Ishikawa (cell line): Measurements from ENCODE around the gene CPA5.

ENCODE experiments used
- CEBPB ChIP-seq: IDR thresholded peaks from 2 replicates; pipeline ENCODE4 v1.6.1; 2012
- CREB1 ChIP-seq: IDR thresholded peaks from 2 replicates; pipeline ENCODE4 v1.6.1; 2012; ENCODE audit warnings: low read depth
- EGR1 ChIP-seq: IDR thresholded peaks from 2 replicates; pipeline ENCODE4 v1.6.1; 2012
- EP300 ChIP-seq: IDR thresholded peaks from 2 replicates; pipeline ENCODE4 v1.6.1; 2012; ENCODE audit warnings: borderline replicate concordance
- FOXM1 ChIP-seq: IDR thresholded peaks from 2 replicates; pipeline ENCODE4 v1.6.1; 2012; ENCODE audit warnings: low read depth, borderline replicate concordance
- MAX ChIP-seq: IDR thresholded peaks from 2 replicates; pipeline ENCODE4 v1.6.1; 2012
- NFIC ChIP-seq: IDR thresholded peaks from 2 replicates; pipeline ENCODE4 v1.6.1; 2012
- RAD21 ChIP-seq: IDR thresholded peaks from 2 replicates; pipeline ENCODE4 v1.6.1; 2012; ENCODE audit warnings: low read depth
- REST ChIP-seq: IDR thresholded peaks from 2 replicates; pipeline ENCODE4 v1.6.1; 2012; ENCODE audit warnings: low read depth, mild to moderate bottlenecking
- TAF1 ChIP-seq: IDR thresholded peaks from 2 replicates; pipeline ENCODE4 v1.6.1; 2012; ENCODE audit warnings: low read depth, mild to moderate bottlenecking
- TCF12 ChIP-seq: IDR thresholded peaks from 2 replicates; pipeline ENCODE4 v1.6.1; 2012; ENCODE audit warnings: low read depth
- TEAD4 ChIP-seq: IDR thresholded peaks from 2 replicates; pipeline ENCODE4 v1.6.1; 2012
- YY1 ChIP-seq: IDR thresholded peaks from 2 replicates; pipeline ENCODE4 v1.6.1; 2012; ENCODE audit warnings: low read depth
- ZBTB7A ChIP-seq: IDR thresholded peaks from 2 replicates; pipeline ENCODE4 v1.6.1; 2012; ENCODE audit warnings: low read depth
- TF ChIP-seq, protein P1 (sequence below): IDR thresholded peaks from 2 replicates; pipeline ENCODE4 v1.6.1; 2012

The CPA5 gene

GRCh38 chr7:130386876-130387275 lies 42.3 kb downstream of the CPA5 start:
- TF ChIP-seq ZBTB7A (no peak), REST (no peak), FOXM1 (no peak), TEAD4 (no peak), NFIC (no peak), CREB1 (no peak), TCF12 (no peak), MAX (no peak), EGR1 (no peak), RAD21 (no peak), CEBPB (no peak), EP300 (no peak), TAF1 (no peak), YY1 (no peak)
- TF ChIP-seq, protein P1, sequence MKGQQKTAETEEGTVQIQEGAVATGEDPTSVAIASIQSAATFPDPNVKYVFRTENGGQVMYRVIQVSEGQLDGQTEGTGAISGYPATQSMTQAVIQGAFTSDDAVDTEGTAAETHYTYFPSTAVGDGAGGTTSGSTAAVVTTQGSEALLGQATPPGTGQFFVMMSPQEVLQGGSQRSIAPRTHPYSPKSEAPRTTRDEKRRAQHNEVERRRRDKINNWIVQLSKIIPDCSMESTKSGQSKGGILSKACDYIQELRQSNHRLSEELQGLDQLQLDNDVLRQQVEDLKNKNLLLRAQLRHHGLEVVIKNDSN = no peak

- no peak for TF ChIP-seq CEBPB
- no peak for TF ChIP-seq YY1
- TF ChIP-seq TEAD4 = no peak
- no peak for TF ChIP-seq FOXM1
- no peak for TF ChIP-seq MAX
- TF ChIP-seq, protein P1 = no peak
- no peak for TF ChIP-seq CREB1
- no peak for TF ChIP-seq NFIC
- no peak for TF ChIP-seq RAD21
- no peak for TF ChIP-seq ZBTB7A
- no peak for TF ChIP-seq EP300
- TF ChIP-seq TCF12 = no peak
- no peak for TF ChIP-seq EGR1
- TF ChIP-seq REST = no peak
These were observed 42.7 kb downstream of the CPA5 start for GRCh38 chr7:130387306-130387627.

DNA sequence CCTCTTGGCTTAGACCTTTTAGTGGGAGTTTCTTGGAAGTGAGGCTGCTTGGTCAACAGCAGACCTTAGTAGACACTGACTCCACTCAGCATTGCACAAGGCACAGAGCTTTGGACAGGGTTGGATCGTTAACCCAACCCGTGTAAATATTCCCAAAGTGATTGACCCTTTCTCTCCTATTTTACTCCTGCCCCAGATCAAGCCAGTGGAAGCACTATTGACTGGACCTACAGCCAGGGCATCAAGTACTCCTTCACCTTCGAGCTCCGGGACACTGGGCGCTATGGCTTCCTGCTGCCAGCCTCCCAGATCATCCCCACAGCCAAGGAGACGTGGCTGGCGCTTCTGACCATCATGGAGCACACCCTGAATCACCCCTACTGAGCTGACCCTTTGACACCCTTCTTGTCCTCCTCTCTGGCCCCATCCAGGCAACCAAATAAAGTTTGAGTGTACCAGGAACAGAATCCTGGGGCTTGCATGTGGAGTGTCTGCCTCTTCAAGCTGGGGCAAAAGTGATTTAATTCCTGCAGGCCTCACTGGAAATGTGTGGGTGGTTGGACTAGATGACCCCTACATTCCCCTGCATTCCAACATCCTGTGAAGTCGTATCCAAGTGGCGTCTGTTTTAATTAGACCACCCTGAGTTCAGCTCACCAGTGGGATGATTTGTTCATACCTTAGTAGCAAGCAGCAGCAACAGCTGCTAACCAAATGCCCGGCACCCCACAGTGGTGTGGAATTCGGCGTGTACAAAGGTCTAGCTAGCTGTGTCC lies 43.2 kb downstream of the CPA5 start:
- TF ChIP-seq TCF12 = no peak
- no peak for TF ChIP-seq YY1
- no peak for TF ChIP-seq EP300
- TF ChIP-seq REST = no peak
- TF ChIP-seq CREB1 = no peak
- no peak for TF ChIP-seq ZBTB7A
- no peak for TF ChIP-seq MAX
- TF ChIP-seq NFIC = no peak
- no peak for TF ChIP-seq CEBPB
- no peak for TF ChIP-seq EGR1
- no peak for TF ChIP-seq TAF1
- no peak for TF ChIP-seq FOXM1
- TF ChIP-seq TEAD4 = no peak
- TF ChIP-seq, protein P1 = no peak
- no peak for TF ChIP-seq RAD21
